ENCODE results near the gene CEND1. TPM values are rescaled to one million over a fixed set of nuclear protein-coding genes. Genes with fewer than 3 reads are reported as not detected.

The CEND1 gene
- total and polyA plus RNA-seq, 2 of the 13 experiments (the other 11 are each of a cell fraction or from before 2014, with no cell fraction given) = not detected

GRCh38 chr11:766936-767210 is 23.0 kb downstream of the CEND1 start:
- POLR2A ChIA-PET = interaction anchor here (1.9 kb wide), 1 partner anchor 10 kb away, joined by 7 read pairs; the partner anchor contains the start of gene GATD1
- H3K4me2 ChIP-seq (ENCODE audit: low read depth, low read length) = no peak overlapping the region
- no peak overlapping the region for H3K27ac ChIP-seq (ENCODE audit: extremely low read length, insufficient read depth, low read length)
- in situ Hi-C loops (cut with HindIII; ENCODE audit: extremely low pct_ligation_motif_present, low pct_unique_long_range_greater_than_20kb) = loop anchor here (5.0 kb wide), 1 partner anchor 105 kb away; no protein-coding TSS in a partner anchor
- ATAC-seq (no peak), FAIRE-seq (no peak), DNase-seq (ENCODE audit: low spot score) (no peak)
- CTCF ChIA-PET (ENCODE audit: low intra/inter-chr PET ratio, low total read pairs) = no interaction called here
- no peaks in the 10 kb centered on the region for H3K79me2 ChIP-seq (ENCODE audit: insufficient read depth, low read length)
- no peak overlapping the region for H2AFZ ChIP-seq (ENCODE audit: low read length)
- no TSS peak for BruUV-seq (replicated peaks)
- WGBS (ENCODE audit: low lambda C conversion rate) = 92% methylated on average over 2 of the region's 2 CpGs
- H4K20me1 ChIP-seq (ENCODE audit: insufficient read depth, low read length) = peaks cover 9% of the 10 kb centered on the region; the same call in 1 of the 2 replicates
- TF ChIP-seq ZNF121 (CRISPR knock-in tag; IDR thresholded peaks at IDR 0.05) (0 out of 2 replicates have a peak, but pooled peaks have one; percentile 21), SRSF9 (IDR thresholded peaks at IDR 0.05; ENCODE audit: borderline replicate concordance, insufficient read depth, low read depth, low read length, poor library complexity, severe bottlenecking) (no peak)
- H3K9me3 ChIP-seq (ENCODE audit: low read length) = no peaks in the 10 kb centered on the region
- H3K4me1 ChIP-seq (ENCODE audit: insufficient read depth, low read length) = peaks cover 18% of the 10 kb centered on the region
- H3K4me3 ChIP-seq (replicated peaks in 1 of 3; ENCODE audit: insufficient read depth in 1 of 3, low read depth in 2 of 3, low read length in 3 of 3) = no peak overlapping the region
- intact Hi-C loops (cut with micrococcal nuclease; ENCODE audit: unreplicated experiment) = no loop called here
- no peak overlapping the region for H3K9ac ChIP-seq (ENCODE audit: insufficient read depth, low read depth, low read length)
- no peaks in the 10 kb centered on the region for H3K27me3 ChIP-seq (ENCODE audit: control insufficient read depth in 1 of 2, insufficient read depth in 2 of 2, low read length in 2 of 2)
- peaks cover 23 to 57% of the 10 kb centered on the region in 2 experiments for H3K36me3 ChIP-seq (replicated peaks in 1 of 2; ENCODE audit: control insufficient read depth in 1 of 2, insufficient read depth in 2 of 2, low read length in 2 of 2)

GRCh38 chr11:766106-766935 is 23.6 kb downstream of the CEND1 start:
- Histone ChIP-seq H3K27ac (ENCODE audit: extremely low read length, insufficient read depth, low read length) (no peak overlapping the region), H2AFZ (ENCODE audit: low read length) (no peak overlapping the region), H3K9ac (ENCODE audit: insufficient read depth, low read depth, low read length) (no peak overlapping the region), H3K27me3 (ENCODE audit: control insufficient read depth in 1 of 2, insufficient read depth in 2 of 2, low read length in 2 of 2) (no peaks in the 10 kb centered on the region), H3K36me3 (replicated peaks in 1 of 2; ENCODE audit: control insufficient read depth in 1 of 2, insufficient read depth in 2 of 2, low read length in 2 of 2) (peaks cover 25 to 59% of the 10 kb centered on the region in 2 experiments), H3K9me3 (ENCODE audit: low read length) (no peaks in the 10 kb centered on the region), H4K20me1 (ENCODE audit: insufficient read depth, low read length) (peaks cover 9% of the 10 kb centered on the region; the same call in 1 of the 2 replicates), H3K4me2 (ENCODE audit: low read depth, low read length) (no peak overlapping the region), H3K79me2 (ENCODE audit: insufficient read depth, low read length) (no peaks in the 10 kb centered on the region), H3K4me1 (ENCODE audit: insufficient read depth, low read length) (peaks cover 18% of the 10 kb centered on the region), H3K4me3 (replicated peaks in 1 of 3; ENCODE audit: insufficient read depth in 1 of 3, low read depth in 2 of 3, low read length in 3 of 3) (no peak overlapping the region)
- FAIRE-seq (no peak), ATAC-seq (no peak), DNase-seq (ENCODE audit: low spot score) (no peak)
- in situ Hi-C loops (cut with HindIII; ENCODE audit: extremely low pct_ligation_motif_present, low pct_unique_long_range_greater_than_20kb) (loop anchor here (5.0 kb wide), 1 partner anchor 104 kb away; no protein-coding TSS in a partner anchor), intact Hi-C loops (cut with micrococcal nuclease; ENCODE audit: unreplicated experiment) (no loop called here)
- ChIA-PET POLR2A (interaction anchor here (0.7 kb wide), 1 partner anchor 9 kb away, joined by 3 read pairs; no protein-coding TSS in a partner anchor), CTCF (ENCODE audit: low intra/inter-chr PET ratio, low total read pairs) (interaction anchor here (1.7 kb wide), 1 partner anchor 38 kb away, joined by 11 read pairs; no protein-coding TSS in a partner anchor)
- BruUV-seq (replicated peaks) = no TSS peak
- WGBS (ENCODE audit: low lambda C conversion rate) = 96% methylated on average over 9 of the region's 11 CpGs
- TF ChIP-seq POLR2A (IDR thresholded peaks at IDR 0.05; ENCODE audit: insufficient read depth in 1 of 2, low read depth in 2 of 2, low read length in 2 of 2) = 0 out of 4 replicates have a peak, but pooled peaks of 1 of the 2 experiments have one; percentile 39
- TF ChIP-seq CBX1 (IDR thresholded peaks at IDR 0.05; ENCODE audit: low read depth) = no peak
- TF ChIP-seq POLR2G (IDR thresholded peaks at IDR 0.05; ENCODE audit: low read depth, low read length) = peak; percentile 18
- TF ChIP-seq RBM22 (optimal IDR thresholded peaks at IDR 0.05; ENCODE audit: low read length) = peak; percentile 13
- TF ChIP-seq AGO2 (optimal IDR thresholded peaks at IDR 0.05; ENCODE audit: low read depth, low read length) = peak; percentile 87

All from HepG2 (cell line).